H9 (cell line): ENCODE measurements around the gene LRRK2. TPM values are rescaled to one million over a fixed set of nuclear protein-coding genes. Genes with fewer than 3 reads are reported as not detected.

Source experiments
- DNase-seq: peaks from one replicate; pipeline ENCODE4 v3.0.0-alpha.2; 2017
- H2AFZ ChIP-seq: one replicate; pipeline ENCODE4 v1.6.1; 2013; ENCODE audit warnings: mild to moderate bottlenecking, low read length, control low read depth, moderate library complexity
- H2AK5ac ChIP-seq: 2 replicates; pipeline ENCODE4 v1.6.1; 2013; ENCODE audit warnings: low read length, control low read depth, mixed read lengths; ENCODE audit not compliant: insufficient read length
- H2BK120ac ChIP-seq: one replicate; pipeline ENCODE4 v1.6.1; 2013; ENCODE audit warnings: low read depth, mild to moderate bottlenecking, low read length, control low read depth, inconsistent platforms; ENCODE audit not compliant: poor library complexity, severe bottlenecking
- H2BK12ac ChIP-seq: 2 replicates; pipeline ENCODE4 v1.6.1; 2013; ENCODE audit warnings: low read length, control low read depth, mixed read lengths, low read depth; ENCODE audit not compliant: insufficient read length
- H2BK15ac ChIP-seq: 2 replicates; pipeline ENCODE4 v1.6.1; 2013; ENCODE audit warnings: low read depth, low read length, control low read depth
- H2BK20ac ChIP-seq: one replicate; pipeline ENCODE4 v1.6.1; 2013; ENCODE audit warnings: low read depth, mild to moderate bottlenecking, low read length, control low read depth, inconsistent platforms; ENCODE audit not compliant: poor library complexity, severe bottlenecking
- H2BK5ac ChIP-seq: 2 replicates; pipeline ENCODE4 v1.6.1; 2013; ENCODE audit warnings: low read length, control low read depth, mixed read lengths; ENCODE audit not compliant: insufficient read length
- H3K14ac ChIP-seq: 2 replicates; pipeline ENCODE4 v1.6.1; 2013; ENCODE audit warnings: low read length, control low read depth; ENCODE audit not compliant: insufficient read depth
- H3K18ac ChIP-seq: 2 replicates; pipeline ENCODE4 v1.6.1; 2013; ENCODE audit warnings: low read depth, mild to moderate bottlenecking, mixed read lengths, low read length, control low read depth; ENCODE audit not compliant: insufficient read length
- H3K23ac ChIP-seq: 2 replicates; pipeline ENCODE4 v1.6.1; 2013; ENCODE audit warnings: low read length, control low read depth, mixed read lengths, low read depth; ENCODE audit not compliant: insufficient read length
- H3K23me2 ChIP-seq: 2 replicates; pipeline ENCODE4 v1.6.1; 2013; ENCODE audit warnings: low read depth, mild to moderate bottlenecking, mixed read lengths, low read length, control low read depth; ENCODE audit not compliant: insufficient read length, poor library complexity, severe bottlenecking
- H3K27ac ChIP-seq: 2 replicates; pipeline ENCODE4 v1.5.1; 2013; ENCODE audit warnings: low read length, control low read depth, mixed read lengths, low read depth; ENCODE audit not compliant: insufficient read length
- H3K27me3 ChIP-seq: 2 replicates; pipeline ENCODE4 v1.6.1; 2013; ENCODE audit warnings: low read length, control low read depth, inconsistent platforms; ENCODE audit not compliant: insufficient read depth
- H3K4ac ChIP-seq: 2 replicates; pipeline ENCODE4 v1.6.1; 2013; ENCODE audit warnings: low read depth, mild to moderate bottlenecking, control low read depth, inconsistent platforms, low read length, moderate library complexity
- H3K4me1 ChIP-seq: 2 replicates; pipeline ENCODE4 v1.6.1; 2013; ENCODE audit warnings: low read length, control low read depth, inconsistent platforms; ENCODE audit not compliant: insufficient read depth
- H3K4me2 ChIP-seq: 2 replicates; pipeline ENCODE4 v1.6.1; 2013; ENCODE audit warnings: low read length, control low read depth, mixed read lengths; ENCODE audit not compliant: insufficient read length, insufficient read depth
- H3K56ac ChIP-seq: 2 replicates; pipeline ENCODE4 v1.6.1; 2013; ENCODE audit warnings: low read depth, mild to moderate bottlenecking, mixed read lengths, low read length, control low read depth; ENCODE audit not compliant: insufficient read length
- H3K79me1 ChIP-seq: 2 replicates; pipeline ENCODE4 v1.6.1; 2013; ENCODE audit warnings: low read depth, mild to moderate bottlenecking, moderate library complexity, low read length, control low read depth, inconsistent platforms; ENCODE audit not compliant: insufficient read depth, poor library complexity, severe bottlenecking
- H3K79me2 ChIP-seq: 2 replicates; pipeline ENCODE4 v1.6.1; 2013; ENCODE audit warnings: low read length, control low read depth, inconsistent platforms; ENCODE audit not compliant: insufficient read depth
- H3K9ac ChIP-seq: 2 replicates; pipeline ENCODE4 v1.6.1; 2013; ENCODE audit warnings: low read length, control low read depth, mixed read lengths; ENCODE audit not compliant: insufficient read length; ENCODE audit errors: extremely low read depth
- H3K9me3 ChIP-seq: one replicate; pipeline ENCODE4 v1.6.1; 2013; ENCODE audit warnings: low read depth, low read length, inconsistent platforms; ENCODE audit not compliant: control insufficient read depth
- H3T11ph ChIP-seq: one replicate; pipeline ENCODE4 v1.6.1; 2013; ENCODE audit warnings: mild to moderate bottlenecking, low read length, control low read depth, inconsistent platforms
- H4K20me1 ChIP-seq: one replicate; pipeline ENCODE4 v1.6.1; 2013; ENCODE audit not compliant: control insufficient read depth, insufficient read length, insufficient read depth
- H4K5ac ChIP-seq: 2 replicates; pipeline ENCODE4 v1.6.1; 2013; ENCODE audit warnings: low read depth, mild to moderate bottlenecking, mixed read lengths, low read length, control low read depth; ENCODE audit not compliant: insufficient read length
- H4K8ac ChIP-seq: replicated peaks from 2 replicates; pipeline ENCODE4 v1.6.1; 2013; ENCODE audit warnings: low read length, control low read depth, mixed read lengths, low read depth; ENCODE audit not compliant: insufficient read length
- H4K91ac ChIP-seq: 2 replicates; pipeline ENCODE4 v1.6.1; 2013; ENCODE audit warnings: low read depth, mild to moderate bottlenecking, moderate library complexity, mixed read lengths, low read length, control low read depth; ENCODE audit not compliant: insufficient read length
- H3K27ac Mint-ChIP-seq, 3 experiments: 2 replicates in 2 of 3; 3 replicates in 1 of 3; pipeline ENCODE4 v1.8.0; 2020 to 2021; ENCODE audit warnings: mixed read lengths in 3 of 3, mild to moderate bottlenecking in 1 of 3, moderate library complexity in 1 of 3
- H3K27me3 Mint-ChIP-seq: 2 replicates; pipeline ENCODE4 v1.8.0; 2021; ENCODE audit warnings: low read depth, mild to moderate bottlenecking, moderate library complexity, mixed read lengths
- H3K36me3 Mint-ChIP-seq, 3 experiments: 2 replicates in 2 of 3; 3 replicates in 1 of 3; pipeline ENCODE4 v1.8.0; 2020 to 2021; ENCODE audit warnings: low read depth in 3 of 3, mixed read lengths in 3 of 3; ENCODE audit not compliant: insufficient read depth in 1 of 3
- H3K4me1 Mint-ChIP-seq, 2 experiments: 2 replicates each; pipeline ENCODE4 v1.8.0; 2020; ENCODE audit warnings: mixed read lengths in 2 of 2
- H3K4me3 Mint-ChIP-seq, 2 experiments: 2 replicates in 1 of 2; 3 replicates in 1 of 2; pipeline ENCODE4 v1.8.0; 2020 to 2021; ENCODE audit warnings: mild to moderate bottlenecking in 2 of 2, mixed read lengths in 2 of 2, moderate library complexity in 1 of 2
- H3K9me3 Mint-ChIP-seq, 2 experiments: 2 replicates in 1 of 2; 3 replicates in 1 of 2; pipeline ENCODE4 v1.8.0; 2020; ENCODE audit warnings: mild to moderate bottlenecking in 2 of 2, mixed read lengths in 2 of 2, moderate library complexity in 1 of 2
- CTCF ChIP-seq: fragments of 200-600 bp; sonication (generic); conservative IDR thresholded peaks from 3 replicates; pipeline ENCODE4 v1.8.0; 2021; ENCODE audit warnings: antibody characterized with exemption, mild to moderate bottlenecking
- WGBS: extraction: QIAGEN DNeasy Blood & Tissue Kit; methylation state at CpG from one replicate; pipeline ENCODE4 v1.1.7; 2013; ENCODE audit warnings: missing lambda C conversion rate, low lambda C conversion rate, mixed read lengths; ENCODE audit not compliant: insufficient read length; ENCODE audit errors: extremely low coverage; 5-methylcytosine and 5-hydroxymethylcytosine counted together
- total RNA-seq: library from RNA; stranded (reverse); gene quantifications from 2 replicates; pipeline ENCODE4 v1.2.1, GENCODE V29; 2021

The LRRK2 gene
- total RNA-seq, 1 experiment from 2014 or later = 0.17 TPM

- no peak overlapping the region for H3K4me3 Mint-ChIP-seq
- no peak for DNase-seq
- H3K18ac ChIP-seq = no peak overlapping the region
Observed at GRCh38 chr12:40228727-40229126, 3.9 kb downstream of the LRRK2 start.

More at GRCh38 chr12:40228727-40229126, 3.9 kb downstream of the LRRK2 start:
- H3K23me2 ChIP-seq = no peaks in the 10 kb centered on the region
- no peak for TF ChIP-seq CTCF
- no peak overlapping the region for H2AFZ ChIP-seq
- H4K91ac ChIP-seq = no peak overlapping the region
- H3K4ac ChIP-seq = no peak overlapping the region
- H3K27ac ChIP-seq = no peak overlapping the region
- H3K4me1 Mint-ChIP-seq = peaks cover 10 to 11% of the 10 kb centered on the region in 2 experiments
- no peaks in the 10 kb centered on the region for H3K79me2 ChIP-seq
- no peak overlapping the region for H2BK120ac ChIP-seq
- H3K27me3 ChIP-seq = peaks cover 5% of the 10 kb centered on the region
- H4K5ac ChIP-seq = no peak overlapping the region
- no peak overlapping the region for H3K4me2 ChIP-seq
- no CpG with 5 or more reads among the region's 3 CpGs for WGBS
- no peaks in the 10 kb centered on the region; a peak in 1 of 7 replicates for H3K36me3 Mint-ChIP-seq
- H2AK5ac ChIP-seq = no peak overlapping the region
- H4K8ac ChIP-seq = no peak overlapping the region
- H3K9me3 ChIP-seq = no peaks in the 10 kb centered on the region
- no peaks in the 10 kb centered on the region for H3K79me1 ChIP-seq
- H3K23ac ChIP-seq = no peak overlapping the region
- H3K56ac ChIP-seq = no peak overlapping the region
- H3K27ac Mint-ChIP-seq = no peak overlapping the region
- no peaks in the 10 kb centered on the region for H3K4me1 ChIP-seq
- H3K9me3 Mint-ChIP-seq = no peaks in the 10 kb centered on the region; a peak in 2 of 5 replicates
- H2BK15ac ChIP-seq = no peak overlapping the region
- no peaks in the 10 kb centered on the region for H4K20me1 ChIP-seq
- H3K27me3 Mint-ChIP-seq = peaks cover 28% of the 10 kb centered on the region
- H3K9ac ChIP-seq = no peak overlapping the region
- H3T11ph ChIP-seq = no peak overlapping the region
- H3K14ac ChIP-seq = no peak overlapping the region
- no peak overlapping the region for H2BK20ac ChIP-seq
- H2BK12ac ChIP-seq = no peak overlapping the region
- no peak overlapping the region for H2BK5ac ChIP-seq
